Esophagus (tissue), 2 donors: ENCODE data around the gene LRBA. TPM values are rescaled to one million over a fixed set of nuclear protein-coding genes. Genes with fewer than 3 reads are reported as not detected.

Experiments
- H3K27ac ChIP-seq, 2 donors: one replicate each; pipeline ENCODE4 v1.5.1; 2013; ENCODE audit warnings: low read depth in 2 of 2, mild to moderate bottlenecking in 2 of 2, inconsistent platforms in 1 of 2, low read length in 1 of 2, moderate library complexity in 1 of 2
- H3K27me3 ChIP-seq, 2 donors: one replicate each; pipeline ENCODE4 v1.6.1; 2013; ENCODE audit warnings: low read length in 2 of 2, control low read depth in 1 of 2, mild to moderate bottlenecking in 1 of 2; ENCODE audit not compliant: insufficient read depth in 2 of 2, control insufficient read depth in 1 of 2
- H3K36me3 ChIP-seq, 2 donors: one replicate each; pipeline ENCODE4 v1.6.1; 2013; ENCODE audit warnings: low read length in 1 of 2; ENCODE audit not compliant: control insufficient read depth in 2 of 2, insufficient read depth in 2 of 2
- H3K4me1 ChIP-seq, 2 donors: one replicate each; pipeline ENCODE4 v1.6.1; 2013; ENCODE audit warnings: low read length in 1 of 2; ENCODE audit not compliant: control insufficient read depth in 2 of 2, insufficient read depth in 2 of 2
- H3K4me3 ChIP-seq, 2 donors: one replicate each; pipeline ENCODE4 v1.5.1; 2013; ENCODE audit warnings: low read length in 2 of 2, mild to moderate bottlenecking in 2 of 2, low read depth in 1 of 2, moderate library complexity in 1 of 2
- H3K9me3 ChIP-seq, 2 donors: one replicate each; pipeline ENCODE4 v1.6.1; 2013; ENCODE audit warnings: mild to moderate bottlenecking in 2 of 2, low read depth in 1 of 2, low read length in 1 of 2, moderate library complexity in 1 of 2; ENCODE audit not compliant: control insufficient read depth in 2 of 2, insufficient read depth in 1 of 2
- WGBS, 2 donors: extraction: QIAGEN DNeasy Blood & Tissue Kit; methylation state at CpG; one replicate each; pipeline ENCODE4 v1.1.7; 2013; 5-methylcytosine and 5-hydroxymethylcytosine counted together
- polyA plus RNA-seq, 2 donors: library from polyadenylated mRNA; stranded (reverse); fragments of 200-250 nt; gene quantifications; one replicate each; pipeline ENCODE4 v1.2.3, GENCODE V29; 2013
- donor health status: healthy with polysubstance abuse.
- donor health status: Bipolar disorder and iron deficiency.

The LRBA gene
- polyA plus RNA-seq, 2 donors, result 13.1 to 24.7 TPM

DNA sequence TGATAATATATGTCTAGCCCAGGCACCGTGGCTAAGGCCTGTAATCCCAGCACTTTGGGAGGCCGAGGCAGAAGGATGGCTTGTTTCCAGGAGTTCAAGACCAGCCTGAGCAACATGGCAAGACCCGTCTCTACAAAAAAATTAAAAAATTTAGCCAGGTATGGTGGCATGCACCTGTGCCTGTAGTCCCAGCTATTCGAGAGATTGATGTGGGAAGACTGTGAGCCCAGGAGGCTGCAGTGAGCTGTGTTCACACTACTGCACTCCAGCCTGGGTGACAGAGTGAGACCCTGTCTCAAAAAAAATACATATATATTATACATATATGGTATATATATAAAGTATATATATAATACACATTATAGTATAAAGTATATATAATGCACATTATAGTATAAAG is 595.1 kb downstream of the LRBA start:
- Histone ChIP-seq H3K36me3 (peaks cover 0 to 3% of the 10 kb centered on the region in 2 donors), H3K27me3 (no peaks in the 10 kb centered on the region), H3K27ac (no peak overlapping the region), H3K4me1 (no peaks in the 10 kb centered on the region), H3K4me3 (no peak overlapping the region), H3K9me3 (peaks cover 0 to 2% of the 10 kb centered on the region in 2 donors)
- 96 to 97% methylated on average over 4 of the region's 4 CpGs for WGBS, 2 donors

DNA sequence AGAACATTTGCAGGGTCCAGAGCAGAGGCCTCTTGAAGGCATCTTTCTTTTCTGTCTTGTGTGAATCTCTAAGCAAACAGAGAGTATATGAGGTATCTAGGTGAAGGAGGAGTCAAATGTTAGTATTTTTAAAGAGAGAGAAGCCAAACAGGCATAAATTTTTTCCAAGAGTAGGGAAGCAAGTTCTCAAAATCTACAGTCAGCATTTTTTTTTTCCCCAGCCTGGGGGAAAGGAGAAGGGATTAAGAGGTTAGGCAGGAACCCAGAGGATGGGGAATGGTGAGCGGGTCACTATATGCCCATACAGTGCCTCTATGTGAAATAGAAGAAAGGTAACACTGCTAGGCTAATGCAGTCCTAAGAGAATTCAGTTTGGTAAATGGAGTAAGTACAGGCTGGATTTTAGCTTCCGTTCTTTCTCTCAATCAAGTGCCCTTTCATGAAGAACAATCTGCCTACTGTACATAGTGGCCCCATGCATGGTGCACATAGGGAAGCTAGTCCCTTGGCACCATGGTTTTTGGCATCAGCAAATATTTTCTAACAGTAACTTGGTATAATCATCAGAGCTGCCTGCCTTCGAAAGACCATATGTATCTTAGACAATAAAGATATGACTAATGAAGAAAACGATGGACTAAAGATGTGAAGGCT is 596.2 kb downstream of the LRBA start:
- Histone ChIP-seq H3K27ac (no peak overlapping the region), H3K27me3 (no peaks in the 10 kb centered on the region), H3K9me3 (no peaks in the 10 kb centered on the region), H3K36me3 (peaks cover 0 to 3% of the 10 kb centered on the region in 2 donors), H3K4me3 (no peak overlapping the region), H3K4me1 (no peaks in the 10 kb centered on the region)
- 95 to 96% methylated on average over 4 of the region's 4 CpGs for WGBS, 2 donors

DNA sequence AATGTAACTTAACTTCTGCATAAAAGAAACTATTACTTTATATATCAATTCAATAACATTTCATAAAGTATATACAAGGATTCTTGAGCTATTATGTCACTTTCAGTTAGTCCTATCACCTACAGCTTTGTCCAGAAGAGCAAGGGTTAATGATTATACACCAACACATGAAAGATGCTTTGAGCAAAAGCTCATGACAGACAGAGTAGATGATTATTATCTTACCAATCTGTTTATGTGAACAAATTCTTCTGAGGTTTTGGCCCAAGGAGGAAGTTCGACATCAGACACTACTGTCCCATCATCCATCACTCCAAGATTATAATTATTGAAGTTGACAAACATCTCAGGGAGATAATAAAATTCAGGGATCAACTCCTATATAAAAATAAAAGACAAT is 599.9 kb downstream of the LRBA start:
- no peaks in the 10 kb centered on the region for H3K27me3 ChIP-seq
- H3K4me1 ChIP-seq, result no peaks in the 10 kb centered on the region
- H3K36me3 ChIP-seq, result no peaks in the 10 kb centered on the region
- H3K9me3 ChIP-seq, result no peaks in the 10 kb centered on the region
- H3K4me3 ChIP-seq, result no peak overlapping the region
- WGBS, 2 donors, result 62 to 66% methylated on average over 1 of the region's 1 CpG
- no peak overlapping the region for H3K27ac ChIP-seq

- Histone ChIP-seq H3K27me3 (no peaks in the 10 kb centered on the region), H3K4me3 (no peak overlapping the region), H3K4me1 (no peaks in the 10 kb centered on the region), H3K9me3 (no peaks in the 10 kb centered on the region), H3K36me3 (no peaks in the 10 kb centered on the region), H3K27ac (no peak overlapping the region)
- 50 to 73% methylated on average over 4 of the region's 4 CpGs for WGBS, 2 donors
These were observed 603.6 kb downstream of the LRBA start for GRCh38 chr4:150411520-150411919.

GRCh38 chr4:150402871-150403272 is 612.2 kb downstream of the LRBA start:
- no peaks in the 10 kb centered on the region for H3K4me1 ChIP-seq
- H3K4me3 ChIP-seq, result no peak overlapping the region
- 45 to 55% methylated on average over 5 of the region's 5 CpGs for WGBS, 2 donors
- no peaks in the 10 kb centered on the region for H3K9me3 ChIP-seq
- no peaks in the 10 kb centered on the region for H3K27me3 ChIP-seq
- no peak overlapping the region for H3K27ac ChIP-seq
- peaks cover 0 to 2% of the 10 kb centered on the region in 2 donors for H3K36me3 ChIP-seq

DNA sequence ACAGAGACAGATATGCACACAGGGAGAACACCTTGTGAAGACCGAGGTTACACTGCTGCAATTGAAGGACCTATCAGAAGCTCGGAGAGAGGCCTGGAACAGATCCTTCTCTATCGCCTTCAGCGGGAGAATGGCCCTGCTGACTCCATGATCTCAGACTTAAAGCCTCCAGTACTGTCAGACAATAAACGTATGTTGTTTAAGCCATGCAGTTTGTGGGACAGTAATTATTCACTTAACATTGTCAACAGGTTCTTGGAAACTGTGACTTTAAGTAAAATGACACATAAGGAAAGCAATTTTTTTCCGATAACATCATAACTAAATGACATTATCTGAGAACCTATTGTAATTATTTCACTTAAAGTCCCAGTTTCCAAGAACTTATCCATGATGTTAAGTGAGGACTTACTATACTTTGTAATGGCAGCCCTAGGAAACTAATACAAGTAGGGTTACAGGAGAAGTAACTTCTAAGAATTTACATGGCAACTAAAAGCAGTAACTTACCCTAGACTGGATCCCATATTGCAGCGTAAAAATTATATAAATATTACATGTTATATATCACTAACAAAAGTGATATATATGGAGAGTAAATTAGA is 613.9 kb downstream of the LRBA start:
- no peaks in the 10 kb centered on the region for H3K4me1 ChIP-seq
- no peak overlapping the region for H3K27ac ChIP-seq
- H3K27me3 ChIP-seq, result no peaks in the 10 kb centered on the region
- peaks cover 0 to 2% of the 10 kb centered on the region in 2 donors for H3K36me3 ChIP-seq
- no peak overlapping the region for H3K4me3 ChIP-seq
- H3K9me3 ChIP-seq, result no peaks in the 10 kb centered on the region
- WGBS, 2 donors, result 95 to 96% methylated on average over 7 of the region's 7 CpGs

DNA sequence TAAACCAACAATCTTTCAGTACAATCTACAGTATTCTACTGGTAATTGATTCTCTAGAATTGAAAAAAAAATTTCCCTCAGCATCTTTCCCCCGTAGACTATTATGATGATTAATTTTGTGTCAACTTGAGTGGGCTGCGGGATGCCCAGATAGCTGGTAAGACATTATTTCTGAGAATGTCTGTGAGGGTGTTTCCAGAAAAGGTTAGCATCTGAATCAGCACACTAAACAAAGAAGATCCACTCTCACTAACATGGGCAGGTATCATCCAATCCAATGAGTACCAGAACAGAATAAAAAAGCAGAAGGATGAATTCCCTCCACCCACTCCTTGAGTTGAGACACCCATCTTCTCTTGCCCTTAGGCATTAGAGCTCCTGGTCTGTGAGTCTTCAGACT is 619.2 kb downstream of the LRBA start:
- 41 to 49% methylated on average over 2 of the region's 2 CpGs for WGBS, 2 donors
- Histone ChIP-seq H3K4me3 (no peak overlapping the region), H3K36me3 (peaks cover 0 to under 1% of the 10 kb centered on the region in 2 donors), H3K9me3 (no peaks in the 10 kb centered on the region), H3K27me3 (no peaks in the 10 kb centered on the region), H3K27ac (no peak overlapping the region), H3K4me1 (no peaks in the 10 kb centered on the region)

DNA sequence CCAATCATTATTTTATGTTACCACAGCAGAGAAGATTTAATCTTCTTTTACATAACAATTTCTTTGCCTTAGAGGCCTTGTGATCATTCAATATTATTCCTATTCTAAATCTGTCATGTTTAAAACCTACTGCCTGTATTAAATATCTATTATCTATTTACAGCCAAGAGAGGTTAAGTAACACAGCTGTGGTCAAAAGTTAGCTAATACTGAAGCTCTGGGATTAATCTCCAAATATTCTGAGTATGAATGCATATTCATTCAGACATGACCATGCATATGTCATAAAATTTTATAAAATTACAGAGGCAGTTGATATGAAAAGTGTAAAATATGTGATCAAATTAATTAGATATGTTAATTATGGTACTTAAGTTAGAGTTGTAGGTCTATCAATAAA is 621.0 kb downstream of the LRBA start:
- H3K36me3 ChIP-seq, result no peaks in the 10 kb centered on the region
- no peaks in the 10 kb centered on the region for H3K9me3 ChIP-seq
- no peak overlapping the region for H3K27ac ChIP-seq
- H3K4me3 ChIP-seq, result no peak overlapping the region
- H3K27me3 ChIP-seq, result no peaks in the 10 kb centered on the region
- no peaks in the 10 kb centered on the region for H3K4me1 ChIP-seq

DNA sequence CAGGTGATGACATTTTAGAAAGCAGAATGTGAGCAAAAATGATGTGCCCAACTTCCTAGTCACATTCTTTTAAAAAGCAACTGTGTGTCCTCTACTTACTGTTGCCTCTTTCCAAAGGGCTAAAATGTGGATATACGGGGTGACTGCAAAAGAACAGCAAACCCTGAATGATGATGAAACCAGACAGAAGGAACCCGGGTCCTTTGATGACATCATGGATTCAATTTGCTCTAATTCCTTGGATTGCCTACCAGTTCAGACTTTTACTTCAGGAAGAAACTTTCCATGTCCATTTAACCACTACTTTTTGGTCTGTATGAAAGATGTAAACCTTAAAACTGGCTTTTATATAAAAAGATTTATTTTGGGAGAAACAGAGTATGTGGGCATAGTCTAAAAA is 624.0 kb downstream of the LRBA start:
- Histone ChIP-seq H3K36me3 (no peaks in the 10 kb centered on the region), H3K4me3 (no peak overlapping the region), H3K4me1 (no peaks in the 10 kb centered on the region), H3K9me3 (no peaks in the 10 kb centered on the region), H3K27ac (no peak overlapping the region), H3K27me3 (no peaks in the 10 kb centered on the region)
- 96 to 98% methylated on average over 2 of the region's 2 CpGs for WGBS, 2 donors

GRCh38 chr4:150390531-150390910 is 624.6 kb downstream of the LRBA start:
- Histone ChIP-seq H3K4me1 (no peaks in the 10 kb centered on the region), H3K4me3 (no peak overlapping the region), H3K27me3 (no peaks in the 10 kb centered on the region), H3K27ac (no peak overlapping the region), H3K36me3 (no peaks in the 10 kb centered on the region), H3K9me3 (no peaks in the 10 kb centered on the region)
